NCI-H226 (cell line): ENCODE data around the gene CHRND.

Experiments
- DNase-seq: peaks from one replicate; pipeline ENCODE4 v3.0.0-alpha.2; 2015

Gene CHRND

GRCh38 chr2:232525791-232526371 lies at the start of gene CHRND:
Gene CHRND (plus strand): TSS chr2:232526160. CDS start chr2:232526216, 56 bp downstream.
- no peak for DNase-seq

GRCh38 chr2:232476791-232477190 lies 49.2 kb upstream of the CHRND start:
- no peak for DNase-seq

- no peak for DNase-seq
Observed at GRCh38 chr2:232477751-232478510, 48.0 kb upstream of the CHRND start.

- DNase-seq: no peak
Observed at GRCh38 chr2:232478571-232479340, 47.2 kb upstream of the CHRND start.

DNA sequence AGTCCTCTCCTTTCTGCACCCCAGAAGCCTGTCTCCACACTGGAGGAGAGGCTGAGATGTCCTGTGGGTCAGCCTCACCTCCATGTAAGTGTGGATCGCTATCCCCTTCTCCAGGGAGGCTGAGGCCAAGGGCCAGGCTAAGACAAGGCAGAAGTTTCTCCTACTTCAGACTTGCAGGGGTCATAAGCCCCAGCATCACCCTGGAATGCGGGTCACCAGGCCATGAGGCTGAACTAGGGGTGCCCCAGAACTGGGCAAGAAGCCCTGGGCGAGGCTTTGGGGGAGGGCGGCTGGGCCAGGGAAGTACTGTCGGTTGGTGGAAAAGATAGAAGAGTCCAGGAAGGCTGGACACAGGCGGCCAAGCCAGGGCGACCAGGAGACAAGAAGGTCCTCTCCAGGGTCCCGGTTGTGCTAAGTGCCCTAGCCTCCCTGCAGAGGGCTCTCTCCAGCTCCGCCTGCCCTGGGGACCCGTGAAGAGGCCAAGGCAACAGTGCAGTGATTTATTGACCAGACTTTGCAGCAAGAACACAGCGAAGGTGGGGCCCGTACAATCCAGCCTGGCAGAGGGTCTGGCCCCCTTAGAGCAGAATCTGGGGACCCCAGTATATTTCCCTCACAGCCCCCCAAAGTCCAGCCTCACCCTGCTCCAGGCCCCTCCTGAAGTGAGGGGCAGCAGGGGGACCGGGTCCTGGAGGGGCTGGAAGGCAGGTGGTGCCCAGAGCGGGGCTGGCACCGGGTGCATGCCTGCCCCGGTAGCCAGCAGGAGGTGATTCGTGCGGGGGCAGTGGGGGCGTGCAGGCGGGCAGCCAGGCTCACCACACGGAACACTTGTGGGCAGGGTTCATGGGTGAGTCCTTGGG lies 46.4 kb upstream of the CHRND start:
- DNase-seq: no peak

DNA sequence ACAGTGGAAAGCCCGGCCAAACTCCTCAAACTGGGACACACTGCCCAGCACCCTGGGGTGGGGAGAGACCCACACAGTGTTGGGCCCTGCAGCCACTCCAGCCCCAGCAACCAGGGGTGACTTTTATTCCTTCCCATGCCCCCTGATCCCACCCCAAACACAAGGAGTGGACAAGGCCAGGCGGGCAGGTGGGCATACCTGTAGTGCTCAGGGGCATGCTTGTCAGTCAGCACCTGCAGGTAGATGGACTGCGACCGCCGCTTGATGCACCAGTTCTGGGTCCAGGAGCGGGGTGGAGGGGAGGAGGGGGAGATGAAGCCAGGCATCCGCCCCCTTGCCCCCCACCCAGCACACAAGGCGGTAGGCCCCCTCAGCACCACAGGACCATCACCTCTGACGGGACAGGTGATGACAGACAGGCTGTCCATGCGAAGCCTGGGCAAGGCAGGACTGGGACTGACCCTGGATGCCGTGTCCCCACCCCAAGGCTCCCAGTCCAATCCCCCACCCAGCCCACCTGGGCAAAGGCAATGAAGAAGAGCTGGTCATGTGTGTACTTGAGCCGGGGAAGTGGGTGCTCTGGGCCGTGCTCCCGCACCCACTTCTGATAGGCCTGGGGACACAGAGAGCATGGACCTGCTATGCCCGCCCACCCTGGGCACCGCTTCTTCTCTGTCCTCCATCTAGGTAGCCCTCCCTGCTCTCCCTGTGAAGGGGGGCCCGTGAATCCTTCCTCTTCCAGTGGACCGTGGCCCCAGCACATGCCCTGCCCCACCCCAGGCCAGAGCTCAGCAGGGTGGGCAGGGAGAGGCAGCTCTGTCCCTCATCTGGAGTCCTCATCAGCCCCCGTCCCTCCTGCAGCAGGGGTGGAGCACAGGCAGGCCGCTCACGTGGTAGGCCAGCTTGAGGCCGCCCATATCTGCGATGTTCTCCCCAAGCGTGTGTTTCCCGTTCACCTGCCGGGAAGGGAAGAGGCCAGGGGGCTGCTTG lies 45.5 kb upstream of the CHRND start:
- DNase-seq: no peak

DNA sequence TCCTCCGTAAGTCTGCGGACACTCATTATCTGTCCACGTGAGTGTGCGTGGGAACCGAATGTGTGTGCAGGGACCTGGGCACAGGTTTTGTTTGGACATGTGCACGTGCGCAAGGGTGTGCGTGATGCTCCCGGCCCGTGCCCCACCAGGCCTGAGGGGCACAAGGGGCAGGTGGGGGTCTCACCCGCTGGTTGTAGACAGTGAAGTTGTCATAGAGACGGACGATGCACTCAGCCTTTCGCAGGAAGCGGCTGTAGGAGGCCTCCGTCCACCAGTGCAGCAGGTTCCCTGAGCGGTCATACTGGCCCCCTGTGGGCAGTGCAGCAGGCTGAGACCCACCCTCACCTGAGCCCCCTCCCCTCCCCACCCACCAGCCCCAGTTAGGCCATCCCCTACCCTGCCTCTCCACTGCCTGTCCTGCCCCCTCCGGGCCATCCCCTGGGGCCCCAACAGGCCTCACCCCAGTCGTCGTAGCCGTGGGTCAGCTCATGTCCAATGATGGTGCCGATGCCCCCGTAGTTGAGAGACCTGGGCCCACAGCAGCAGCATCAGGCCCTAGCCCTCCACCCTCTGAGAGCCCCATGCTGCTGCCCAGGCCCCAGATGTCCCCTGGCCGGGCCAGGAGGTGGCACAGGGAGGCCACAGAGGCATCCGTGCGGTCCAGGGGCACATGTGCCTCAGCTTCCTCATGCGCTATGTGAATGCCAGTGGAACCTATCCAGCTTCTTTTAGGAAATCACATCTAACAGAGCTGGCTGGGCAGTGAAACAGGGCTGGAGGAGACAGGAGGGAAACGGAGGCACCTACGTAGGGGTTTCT lies 44.4 kb upstream of the CHRND start:
- no peak for DNase-seq

GRCh38 chr2:232482301-232483238 lies 43.4 kb upstream of the CHRND start:
- no peak for DNase-seq

- DNase-seq: no peak
Observed at GRCh38 chr2:232483311-232483922, 42.5 kb upstream of the CHRND start.

GRCh38 chr2:232483923-232484627 lies 41.9 kb upstream of the CHRND start:
- no peak for DNase-seq

DNA sequence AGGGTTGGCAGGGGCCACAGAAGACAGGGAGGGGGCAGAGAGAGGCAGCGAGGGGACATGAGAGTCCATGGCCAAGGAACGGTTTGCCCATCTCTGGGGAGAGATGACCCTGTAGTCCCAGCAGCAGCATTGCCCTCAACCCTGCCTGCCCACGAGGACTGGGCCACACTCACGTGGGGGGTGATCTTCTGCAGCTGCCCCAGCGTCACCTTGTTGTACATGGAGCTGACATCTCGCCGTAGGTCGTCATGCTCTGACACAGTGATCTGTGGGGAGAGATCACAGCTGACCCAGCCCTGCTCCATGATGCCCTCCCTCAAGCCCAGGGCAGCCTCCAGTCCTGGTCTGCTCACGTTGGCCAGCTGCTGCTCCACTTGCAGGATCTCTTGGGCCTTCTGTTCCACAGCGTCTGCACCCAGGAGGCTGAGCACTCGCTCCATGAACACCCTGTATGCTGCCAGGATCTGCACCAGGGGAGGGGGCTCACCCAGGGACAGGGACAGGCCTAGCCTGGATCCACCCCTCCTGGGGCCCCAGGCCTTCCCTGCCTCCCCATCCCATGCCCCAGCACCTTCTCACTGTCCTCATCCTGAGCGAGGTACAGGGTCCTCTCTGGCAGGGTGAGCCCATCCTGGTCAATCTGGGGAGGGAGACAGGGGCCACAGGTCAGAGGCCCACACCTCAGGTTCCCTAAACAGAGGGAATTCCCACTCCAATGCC lies 41.2 kb upstream of the CHRND start:
- no peak for DNase-seq

GRCh38 chr2:232485348-232485756 lies 40.6 kb upstream of the CHRND start:
- no peak for DNase-seq

GRCh38 chr2:232485757-232486557 lies 40.0 kb upstream of the CHRND start:
- no peak for DNase-seq

DNA sequence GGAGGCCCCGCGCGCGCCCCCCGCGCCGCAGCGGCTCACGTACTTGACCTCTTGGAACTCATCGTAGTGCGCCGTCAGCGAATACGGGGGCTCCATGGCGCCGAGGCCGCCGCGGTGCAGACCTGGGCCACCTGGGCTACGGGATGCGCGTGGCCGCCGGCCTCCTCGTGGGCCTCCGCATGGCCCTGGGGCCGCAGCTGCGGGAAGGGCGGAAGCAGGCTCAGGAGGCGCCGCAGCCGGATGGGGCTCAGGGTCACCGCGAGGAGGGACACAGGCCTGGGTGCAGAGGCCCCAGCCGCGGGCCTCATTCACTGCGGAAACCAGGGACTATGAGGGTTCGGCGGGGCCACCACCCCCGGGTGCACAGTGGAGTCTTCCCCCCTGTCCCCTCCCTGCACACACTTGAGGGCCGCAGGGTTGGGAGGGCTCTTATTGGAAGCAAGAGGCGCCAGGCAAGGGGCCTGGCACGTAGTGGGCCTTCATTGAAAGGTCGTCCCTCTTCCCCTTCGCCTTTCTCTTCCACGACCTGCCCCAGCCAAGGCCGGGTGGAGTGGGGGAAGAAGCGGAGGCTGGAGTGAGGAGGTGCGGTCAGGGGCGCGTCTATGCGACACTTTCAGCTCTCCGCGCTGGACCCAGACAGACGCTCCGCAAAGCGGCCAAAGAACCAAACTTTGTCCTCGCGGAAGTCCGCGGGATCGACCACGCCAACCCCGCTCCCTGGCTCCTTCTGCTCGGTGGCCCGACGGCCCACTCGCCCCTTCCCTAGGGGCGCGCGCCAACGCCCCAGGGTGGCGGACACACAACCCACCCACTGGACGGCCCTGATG lies 39.2 kb upstream of the CHRND start:
- DNase-seq: no peak

DNA sequence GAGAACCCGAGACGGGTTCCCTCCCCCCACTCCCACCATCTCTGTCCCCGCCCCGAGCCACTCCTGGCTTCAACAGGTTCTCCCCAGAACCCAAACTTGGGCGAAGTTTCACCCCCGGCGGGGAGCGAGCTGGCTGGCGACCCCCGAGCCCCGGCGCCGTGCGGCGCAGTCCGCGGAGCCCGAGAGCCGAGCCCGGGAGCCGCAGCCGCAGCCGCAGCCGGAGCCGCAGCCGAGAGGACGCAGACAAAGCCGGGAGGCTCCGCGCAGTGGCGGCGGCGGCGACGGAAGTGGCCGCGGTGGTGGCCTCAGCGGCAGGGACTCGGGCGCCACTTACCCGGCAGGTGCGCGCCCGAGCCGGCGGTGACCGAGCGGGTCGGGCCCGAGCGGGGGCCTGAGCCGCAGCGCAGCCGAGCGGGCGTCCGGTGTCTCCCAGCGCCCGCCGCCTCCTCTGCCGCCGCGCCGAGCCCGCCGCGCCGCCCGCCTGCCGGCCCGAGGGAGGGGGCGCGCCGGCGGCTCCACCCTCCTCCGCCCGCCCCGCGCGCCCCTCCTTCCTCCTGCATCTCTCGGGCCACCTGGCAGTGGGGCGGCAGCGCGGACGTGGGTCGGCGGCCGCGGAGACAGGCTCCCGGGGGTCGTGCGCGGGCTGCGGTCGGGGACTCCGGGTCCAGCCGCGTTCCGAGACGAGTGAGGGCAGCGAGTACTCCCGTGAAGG lies 38.4 kb upstream of the CHRND start, which contains the start of gene ECEL1:
Gene ECEL1 (minus strand): TSS at position 450 of the 712 bp plus-strand sequence. CDS start 1,181 bp downstream, outside the sequence.
- DNase-seq: no peak
